Suprapubic skin (tissue), 4 donors: Measurements from ENCODE around the gene GPSM1. TPM values are rescaled to one million over a fixed set of nuclear protein-coding genes. Genes with fewer than 3 reads are reported as not detected.

Experiments
- DNase-seq, 2 donors: peaks; one replicate each; pipeline ENCODE4 v3.0.0-alpha.2; 2019; ENCODE audit warnings: low spot score in 2 of 2
- H3K27ac ChIP-seq: fragments of 200-600 bp; sonication (generic); one replicate; pipeline ENCODE4 v1.5.1; 2019
- H3K27me3 ChIP-seq: fragments of 200-600 bp; sonication (generic); one replicate; pipeline ENCODE4 v1.5.1; 2019
- H3K36me3 ChIP-seq: fragments of 200-600 bp; sonication (generic); one replicate; pipeline ENCODE4 v1.5.1; 2019
- H3K4me1 ChIP-seq: fragments of 200-600 bp; sonication (generic); one replicate; pipeline ENCODE4 v1.5.1; 2019
- H3K4me3 ChIP-seq: fragments of 200-600 bp; sonication (generic); one replicate; pipeline ENCODE4 v1.5.1; 2019; ENCODE audit warnings: mild to moderate bottlenecking
- H3K9me3 ChIP-seq: fragments of 200-600 bp; sonication (generic); one replicate; pipeline ENCODE4 v1.5.1; 2019
- CTCF ChIP-seq, 2 donors: fragments of 200-600 bp in 1 of 2; fragments of 450-650 bp in 1 of 2; sonication (generic) in 1 of 2; IDR thresholded peaks; one replicate each; pipeline ENCODE4 v1.5.1; 2016 to 2019; ENCODE audit warnings: antibody characterized with exemption in 2 of 2, mild to moderate bottlenecking in 1 of 2, moderate library complexity in 1 of 2
- EP300 ChIP-seq: sonication (generic); formaldehyde crosslinking; IDR thresholded peaks from one replicate; pipeline ENCODE4 v1.6.1; 2017; ENCODE audit warnings: antibody characterized with exemption
- POLR2A ChIP-seq, 2 donors: fragments of 450-650 bp; IDR thresholded peaks; one replicate each; pipeline ENCODE4 v1.6.1; 2017; ENCODE audit warnings: antibody characterized with exemption in 2 of 2, mild to moderate bottlenecking in 2 of 2, moderate library complexity in 2 of 2
- POLR2AphosphoS5 ChIP-seq, 3 donors: sonication (generic); formaldehyde crosslinking; IDR thresholded peaks; one replicate each; pipeline ENCODE4 v1.6.1; 2017; ENCODE audit warnings: antibody characterized with exemption in 3 of 3
- WGBS: methylation state at CpG from one replicate; pipeline ENCODE4 v1.1.5; 2018; 5-methylcytosine and 5-hydroxymethylcytosine counted together
- total RNA-seq, 4 donors: library from RNA; depleted of rRNA; stranded (reverse); fragments of >200 nt; gene quantifications; one replicate each; pipeline ENCODE4 v1.1.0, GENCODE V29; 2016

The GPSM1 gene
- total RNA-seq, 4 donors from 2014 or later: 11.5 to 14.6 (median 13.7) TPM

- no peak overlapping the region for H3K27ac ChIP-seq
- 75% methylated on average over 17 of the region's 22 CpGs for WGBS
Measured at GRCh38 chr9:136284311-136284710, 43.0 kb upstream of the GPSM1 start.

GRCh38 chr9:136284951-136285350 lies 42.4 kb upstream of the GPSM1 start:
- H3K36me3 ChIP-seq: no peaks in the 10 kb centered on the region
- H3K27ac ChIP-seq: no peak overlapping the region
- peaks cover 58% of the 10 kb centered on the region for H3K27me3 ChIP-seq
- no peak for TF ChIP-seq POLR2A (IDR thresholded peaks at IDR 0.05)
- no peak for TF ChIP-seq POLR2AphosphoS5 (IDR thresholded peaks at IDR 0.05)
- no peak for TF ChIP-seq CTCF (IDR thresholded peaks at IDR 0.05)
- no peak for TF ChIP-seq EP300
- H3K4me1 ChIP-seq: peaks cover 5% of the 10 kb centered on the region
- H3K4me3 ChIP-seq: no peak overlapping the region
- no peaks in the 10 kb centered on the region for H3K9me3 ChIP-seq
- no peak for DNase-seq
- WGBS: 85% methylated on average over 16 of the region's 19 CpGs

More at GRCh38 chr9:136284311-136284710, 43.0 kb upstream of the GPSM1 start:
- Histone ChIP-seq H3K36me3 (no peaks in the 10 kb centered on the region), H3K27me3 (peaks cover 61% of the 10 kb centered on the region), H3K4me3 (no peak overlapping the region), H3K9me3 (no peaks in the 10 kb centered on the region), H3K4me1 (peaks cover 5% of the 10 kb centered on the region)
- TF ChIP-seq POLR2A (IDR thresholded peaks at IDR 0.05): no peak
- no peak for TF ChIP-seq EP300
- TF ChIP-seq CTCF (IDR thresholded peaks at IDR 0.05): no peak
- no peak for TF ChIP-seq POLR2AphosphoS5 (IDR thresholded peaks at IDR 0.05)
- no peak for DNase-seq

- Histone ChIP-seq H3K36me3 (no peaks in the 10 kb centered on the region), H3K27me3 (peaks cover 65% of the 10 kb centered on the region), H3K27ac (no peak overlapping the region), H3K9me3 (no peaks in the 10 kb centered on the region), H3K4me3 (no peak overlapping the region), H3K4me1 (peaks cover 5% of the 10 kb centered on the region)
- no peak for TF ChIP-seq POLR2AphosphoS5 (IDR thresholded peaks at IDR 0.05)
- no peak for TF ChIP-seq CTCF (IDR thresholded peaks at IDR 0.05)
- no peak for TF ChIP-seq EP300
- no peak for TF ChIP-seq POLR2A (IDR thresholded peaks at IDR 0.05)
- DNase-seq: no peak
- WGBS: 78% methylated on average over 16 of the region's 28 CpGs
Measured at GRCh38 chr9:136285501-136286358, 41.6 kb upstream of the GPSM1 start.

GRCh38 chr9:136286359-136286986 lies 40.9 kb upstream of the GPSM1 start:
- 85% methylated on average over 18 of the region's 30 CpGs for WGBS
- Histone ChIP-seq H3K4me3 (no peak overlapping the region), H3K9me3 (no peaks in the 10 kb centered on the region), H3K4me1 (peaks cover 5% of the 10 kb centered on the region), H3K27me3 (peaks cover 69% of the 10 kb centered on the region), H3K27ac (no peak overlapping the region), H3K36me3 (no peaks in the 10 kb centered on the region)
- no peak for DNase-seq
- TF ChIP-seq CTCF (IDR thresholded peaks at IDR 0.05) (no peak), POLR2AphosphoS5 (IDR thresholded peaks at IDR 0.05) (no peak), EP300 (no peak), POLR2A (IDR thresholded peaks at IDR 0.05) (no peak)

GRCh38 chr9:136286987-136287379 lies 40.4 kb upstream of the GPSM1 start:
- H3K27ac ChIP-seq: no peak overlapping the region
- peaks cover 10% of the 10 kb centered on the region for H3K4me1 ChIP-seq
- H3K9me3 ChIP-seq: no peaks in the 10 kb centered on the region
- no peak for TF ChIP-seq POLR2A (IDR thresholded peaks at IDR 0.05)
- TF ChIP-seq EP300: no peak
- TF ChIP-seq CTCF (IDR thresholded peaks at IDR 0.05): no peak
- TF ChIP-seq POLR2AphosphoS5 (IDR thresholded peaks at IDR 0.05): no peak
- no peaks in the 10 kb centered on the region for H3K36me3 ChIP-seq
- no peak for DNase-seq
- WGBS: 92% methylated on average over 13 of the region's 13 CpGs
- peaks cover 69% of the 10 kb centered on the region for H3K27me3 ChIP-seq
- no peak overlapping the region for H3K4me3 ChIP-seq
